Right renal cortex interstitium (tissue), 3 donors: ENCODE results near the gene KRTAP9-7. TPM values are rescaled to one million over a fixed set of nuclear protein-coding genes. Genes with fewer than 3 reads are reported as not detected.

Experiments used
- DNase-seq, 3 donors: peaks; one replicate each; pipeline ENCODE4 v3.0.0-alpha.2; 2013; ENCODE audit warnings: low read depth in 3 of 3, low spot score in 2 of 3
- polyA plus RNA-seq, 3 donors: library from polyadenylated mRNA; unstranded; fragments of 120-200 nt; gene quantifications; one replicate each; pipeline ENCODE4 v1.2.1, GENCODE V29; 2013; ENCODE audit not compliant: insufficient read length in 3 of 3

KRTAP9-7 gene
- polyA plus RNA-seq, 3 donors, result not detected

GRCh38 chr17:41318231-41318630 lies 42.7 kb downstream of the KRTAP9-7 start:
- no peak for DNase-seq

GRCh38 chr17:41322094-41322902 lies 46.8 kb downstream of the KRTAP9-7 start:
- no peak for DNase-seq

GRCh38 chr17:41322903-41323895 lies 47.7 kb downstream of the KRTAP9-7 start:
- no peak for DNase-seq

GRCh38 chr17:41324180-41325075 lies 48.9 kb downstream of the KRTAP9-7 start:
- no peak for DNase-seq

DNA sequence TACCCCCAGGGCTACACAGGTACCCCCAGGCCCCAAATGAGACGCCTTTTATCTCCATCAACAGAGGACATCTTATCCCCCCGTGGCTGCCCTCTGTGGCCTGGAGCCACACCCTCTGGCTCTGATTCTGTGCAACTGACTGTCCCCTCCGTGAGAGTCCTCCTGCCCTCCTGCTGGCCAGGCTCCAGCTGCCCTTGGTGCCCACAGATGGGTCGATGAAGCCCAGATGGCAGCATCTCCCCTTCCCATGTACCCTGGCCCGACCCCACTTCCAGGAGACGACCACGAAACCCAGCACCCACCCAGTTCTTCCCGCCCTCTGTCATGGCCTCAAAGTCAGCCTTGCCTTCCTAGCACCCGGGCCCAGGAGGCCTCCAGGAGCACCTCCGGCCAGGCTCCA lies 49.6 kb downstream of the KRTAP9-7 start:
- no peak for DNase-seq

DNA sequence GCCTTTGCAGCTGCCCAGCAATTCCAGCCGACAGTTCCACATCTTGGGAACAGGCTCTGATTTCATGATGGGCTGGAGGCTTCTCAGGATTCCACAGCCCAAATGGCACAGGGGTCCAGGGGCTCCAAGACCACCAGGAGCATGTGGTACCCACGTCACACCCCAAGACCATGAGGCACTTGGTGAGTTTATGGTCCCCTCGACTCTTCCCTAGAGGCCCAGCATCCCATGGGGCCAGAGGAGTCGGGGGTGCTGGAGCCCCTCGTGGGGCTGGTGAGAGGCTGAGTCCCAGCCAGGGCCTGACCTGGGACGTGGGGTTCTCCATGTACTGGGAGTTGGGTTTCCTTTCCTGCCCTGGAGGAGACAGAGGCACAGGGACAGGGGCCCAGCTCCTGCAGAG lies 50.1 kb downstream of the KRTAP9-7 start:
- no peak for DNase-seq

Other genes starting within 250 kb of the KRTAP9-7 start
- not detected for gene KRTAP1-5, start 248.5 kb upstream of the KRTAP9-7 start, polyA plus RNA-seq
- not detected for gene KRTAP1-4, start 245.5 kb upstream of the KRTAP9-7 start, polyA plus RNA-seq
- gene KRTAP1-3, start 240.8 kb upstream of the KRTAP9-7 start, polyA plus RNA-seq, result not detected
- not detected for gene KRTAP1-1, start 234.2 kb upstream of the KRTAP9-7 start, polyA plus RNA-seq
- not detected for gene KRTAP2-1, start 228.4 kb upstream of the KRTAP9-7 start, polyA plus RNA-seq
- gene KRTAP2-2, start 220.5 kb upstream of the KRTAP9-7 start, polyA plus RNA-seq, result not detected
- not detected for gene KRTAP2-3, start 215.6 kb upstream of the KRTAP9-7 start, polyA plus RNA-seq
- not detected for gene KRTAP2-4, start 209.8 kb upstream of the KRTAP9-7 start, polyA plus RNA-seq
- gene KRTAP4-7, start 191.5 kb upstream of the KRTAP9-7 start, polyA plus RNA-seq, result not detected
- gene KRTAP4-8, start 177.6 kb upstream of the KRTAP9-7 start, polyA plus RNA-seq, result not detected
- not detected for gene KRTAP4-16, start 173.5 kb upstream of the KRTAP9-7 start, polyA plus RNA-seq
- gene KRTAP4-9, start 170.3 kb upstream of the KRTAP9-7 start, polyA plus RNA-seq, result not detected
- gene KRTAP4-11, start 157.3 kb upstream of the KRTAP9-7 start, polyA plus RNA-seq, result not detected
- not detected for gene KRTAP4-12, start 151.5 kb upstream of the KRTAP9-7 start, polyA plus RNA-seq
- not detected for gene KRTAP4-6, start 135.2 kb upstream of the KRTAP9-7 start, polyA plus RNA-seq
- gene KRTAP4-5, start 125.9 kb upstream of the KRTAP9-7 start, polyA plus RNA-seq, result not detected
- gene KRTAP4-4, start 115.0 kb upstream of the KRTAP9-7 start, polyA plus RNA-seq, result not detected
- not detected for gene KRTAP4-3, start 107.5 kb upstream of the KRTAP9-7 start, polyA plus RNA-seq
- gene KRTAP4-2, start 97.5 kb upstream of the KRTAP9-7 start, polyA plus RNA-seq, result not detected
- not detected for gene KRTAP4-1, start 90.8 kb upstream of the KRTAP9-7 start, polyA plus RNA-seq
- not detected for gene KRTAP9-1, start 85.8 kb upstream of the KRTAP9-7 start, polyA plus RNA-seq
- gene KRTAP9-2, start 49.0 kb upstream of the KRTAP9-7 start, polyA plus RNA-seq, result not detected
- gene KRTAP9-3, start 43.2 kb upstream of the KRTAP9-7 start, polyA plus RNA-seq, result not detected
- gene KRTAP9-8, start 37.7 kb upstream of the KRTAP9-7 start, polyA plus RNA-seq, result not detected
- gene KRTAP9-4, start 26.0 kb upstream of the KRTAP9-7 start, polyA plus RNA-seq, result not detected
- gene KRTAP9-9, start 20.3 kb upstream of the KRTAP9-7 start, polyA plus RNA-seq, result not detected
- under 1 TPM; 0.10 to 0.14 (median 0.11) TPM for gene KRTAP9-6, start 10.3 kb upstream of the KRTAP9-7 start, polyA plus RNA-seq
- gene KRTAP29-1, start 27.2 kb downstream of the KRTAP9-7 start, polyA plus RNA-seq, result not detected
- not detected for gene KRTAP16-1, start 33.6 kb downstream of the KRTAP9-7 start, polyA plus RNA-seq
- not detected for gene KRTAP17-1, start 40.0 kb downstream of the KRTAP9-7 start, polyA plus RNA-seq
- gene KRT33A, start 75.1 kb downstream of the KRTAP9-7 start, polyA plus RNA-seq, result not detected
- not detected for gene KRT33B, start 94.1 kb downstream of the KRTAP9-7 start, polyA plus RNA-seq
- not detected for gene KRT34, start 106.6 kb downstream of the KRTAP9-7 start, polyA plus RNA-seq
- gene KRT31, start 121.9 kb downstream of the KRTAP9-7 start, polyA plus RNA-seq, result not detected
- gene KRT37, start 148.9 kb downstream of the KRTAP9-7 start, polyA plus RNA-seq, result not detected
- not detected for gene KRT38, start 165.3 kb downstream of the KRTAP9-7 start, polyA plus RNA-seq
- not detected for gene KRT32, start 191.7 kb downstream of the KRTAP9-7 start, polyA plus RNA-seq
- gene KRT35, start 205.5 kb downstream of the KRTAP9-7 start, polyA plus RNA-seq, result under 1 TPM in 1 of 3 donors, not detected in 2; 0.10 TPM
- not detected for gene KRT36, start 214.2 kb downstream of the KRTAP9-7 start, polyA plus RNA-seq
- under 1 TPM in 1 of 3 donors, not detected in 2; 0.34 TPM for gene KRT13, start 229.9 kb downstream of the KRTAP9-7 start, polyA plus RNA-seq
- gene KRT15, start 243.2 kb downstream of the KRTAP9-7 start, polyA plus RNA-seq, result 1 to 10 TPM in 1 of 3 donors, under 1 TPM in 2; 0.60 to 1.3 (median 0.89) TPM